GM19023 (cell line): ENCODE data around the gene CCDC195.

Source experiments
- ATAC-seq: cut with Tn5 transposase; IDR thresholded peaks from one replicate; pipeline ENCODE4 v1.9.1; 2021; ENCODE audit warnings: mild to moderate bottlenecking, moderate library complexity; ENCODE audit not compliant: unreplicated experiment

Gene CCDC195, protein sequence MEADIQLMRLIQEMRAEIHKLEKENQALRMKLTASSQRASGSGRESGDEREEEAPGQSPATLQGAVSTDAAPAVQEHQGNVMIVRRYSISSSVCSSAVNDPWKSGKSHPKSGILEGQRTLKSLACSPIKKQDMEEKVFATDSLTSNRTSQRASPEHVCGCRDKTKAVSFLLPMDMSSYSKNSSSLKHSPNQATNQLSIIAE

GRCh38 chr2:224716201-224716600 is at the start of gene CCDC195:
Gene CCDC195 (minus strand): TSS chr2:224716365. CDS start chr2:224716365, 0 bp downstream.
- ATAC-seq = no peak

GRCh38 chr2:224764565-224765236 is 48.5 kb upstream of the CCDC195 start:
- ATAC-seq = peak; percentile 71

GRCh38 chr2:224757934-224758548 is 41.9 kb upstream of the CCDC195 start:
- ATAC-seq = no peak

- ATAC-seq = no peak
Observed at GRCh38 chr2:224753743-224754540, 37.8 kb upstream of the CCDC195 start.

- ATAC-seq = no peak
Observed at GRCh38 chr2:224751996-224752698, 36.0 kb upstream of the CCDC195 start.

DNA sequence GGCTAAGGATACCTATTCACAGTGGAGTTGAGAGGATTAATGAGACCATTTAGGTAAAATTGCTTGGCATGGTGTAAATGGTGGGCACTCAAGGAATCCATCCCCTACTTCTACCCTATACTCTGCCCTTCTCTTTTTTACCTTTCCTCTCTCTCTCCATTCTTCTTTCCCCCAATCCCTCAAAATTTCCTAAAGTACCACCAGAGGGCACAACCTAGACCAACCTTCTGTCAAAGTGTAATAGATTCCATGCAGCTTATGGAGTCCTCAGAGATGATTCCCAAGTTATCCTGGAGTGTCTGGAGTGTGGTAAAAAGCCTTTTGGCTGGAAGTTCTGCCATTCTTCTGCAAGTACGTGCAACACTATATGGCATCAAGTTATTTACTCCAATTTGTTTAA is 33.0 kb upstream of the CCDC195 start:
- ATAC-seq = no peak

- no peak for ATAC-seq
Observed at GRCh38 chr2:224747765-224748164, 31.6 kb upstream of the CCDC195 start.

DNA sequence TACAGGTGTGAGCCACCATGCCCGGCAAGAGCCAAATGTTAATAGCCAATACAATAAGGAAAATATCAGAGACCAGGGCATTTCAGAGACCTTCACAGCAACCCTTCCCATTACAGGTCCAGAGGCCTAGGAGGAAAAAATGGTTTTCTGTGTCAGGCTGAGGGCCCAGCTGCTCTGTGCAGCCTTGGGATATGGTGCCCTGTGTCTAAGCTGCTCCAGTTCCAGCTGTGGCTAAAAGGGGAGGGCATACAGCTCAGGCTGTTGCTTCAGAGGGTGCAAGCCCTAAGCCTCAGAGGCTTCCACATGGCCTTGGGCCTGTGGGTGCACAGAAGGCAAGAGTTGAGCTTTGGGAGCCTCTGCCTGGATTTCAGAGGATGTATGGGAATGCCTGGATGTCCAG is 20.1 kb upstream of the CCDC195 start:
- ATAC-seq = no peak

GRCh38 chr2:224734949-224735348 is 18.8 kb upstream of the CCDC195 start:
- no peak for ATAC-seq

DNA sequence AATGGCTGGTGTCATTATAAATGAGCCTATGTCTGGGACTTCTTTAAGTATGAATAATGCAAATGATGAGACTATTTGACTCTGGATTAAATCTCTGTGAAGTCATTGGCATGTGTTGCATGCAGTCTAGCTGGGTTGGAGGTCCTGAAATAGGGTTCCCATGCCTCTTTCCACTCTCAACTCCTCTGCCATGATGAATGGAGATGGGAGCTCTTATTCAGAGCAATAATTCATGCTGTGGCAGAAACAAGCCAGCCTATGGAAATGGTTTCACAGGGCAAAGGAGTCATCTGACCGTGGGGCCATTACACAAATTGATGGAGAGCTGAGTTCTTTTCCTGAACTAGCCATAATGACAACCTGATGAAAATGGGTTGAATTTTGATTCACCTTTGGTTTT is 15.5 kb upstream of the CCDC195 start:
- ATAC-seq = no peak

GRCh38 chr2:224729435-224729834 is 13.3 kb upstream of the CCDC195 start:
- ATAC-seq = no peak

GRCh38 chr2:224724331-224724730 is 8.2 kb upstream of the CCDC195 start:
- ATAC-seq = no peak

DNA sequence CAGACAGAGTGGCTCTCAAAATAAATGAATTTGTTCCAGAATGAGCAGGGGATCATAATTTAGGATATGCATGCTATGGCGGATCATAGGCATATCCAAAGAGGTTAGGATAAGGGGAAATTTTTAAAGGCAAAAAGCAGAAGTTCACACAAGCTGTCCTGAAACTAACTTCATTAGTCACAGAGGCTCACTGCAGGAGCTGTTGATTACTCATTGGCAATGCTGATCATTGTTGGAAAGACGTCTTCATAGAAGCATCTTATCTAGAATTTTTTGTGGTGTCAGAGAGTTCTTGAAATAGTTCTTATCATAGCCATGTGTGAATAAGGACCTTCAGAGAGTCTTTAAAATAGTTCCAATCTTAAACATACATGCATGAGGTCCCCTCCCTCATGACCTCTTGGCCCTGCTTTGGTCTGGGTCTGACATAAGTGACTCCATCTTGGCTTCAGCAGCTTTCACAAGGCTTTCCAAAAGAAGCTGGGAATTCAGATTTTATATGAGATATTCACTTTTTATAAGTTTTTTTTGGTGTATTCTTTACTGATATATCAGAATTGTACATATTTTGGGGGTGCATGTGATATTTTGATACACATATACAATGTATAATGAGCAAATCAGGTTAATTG is 7.5 kb upstream of the CCDC195 start:
- no peak for ATAC-seq

DNA sequence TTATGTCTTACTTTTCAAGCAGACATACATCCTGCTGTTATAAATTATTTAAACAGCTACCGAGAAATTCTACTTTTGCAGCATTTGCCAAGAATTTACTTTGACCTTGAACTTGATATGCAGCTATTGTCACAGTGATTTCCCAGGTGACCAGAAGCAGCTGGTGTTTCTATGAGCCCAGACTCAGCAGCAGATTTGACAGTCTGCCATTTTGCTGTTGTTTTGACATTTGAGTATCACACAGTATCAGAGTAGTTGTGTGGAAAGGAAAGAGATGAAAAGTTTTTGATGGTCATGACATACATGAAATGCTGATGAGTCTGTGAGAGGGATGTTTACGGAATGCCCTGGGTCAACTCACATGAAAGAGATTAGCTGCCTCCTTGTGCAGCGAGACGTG is 6.6 kb upstream of the CCDC195 start:
- no peak for ATAC-seq

GRCh38 chr2:224722250-224722649 is 6.1 kb upstream of the CCDC195 start:
- ATAC-seq = no peak

DNA sequence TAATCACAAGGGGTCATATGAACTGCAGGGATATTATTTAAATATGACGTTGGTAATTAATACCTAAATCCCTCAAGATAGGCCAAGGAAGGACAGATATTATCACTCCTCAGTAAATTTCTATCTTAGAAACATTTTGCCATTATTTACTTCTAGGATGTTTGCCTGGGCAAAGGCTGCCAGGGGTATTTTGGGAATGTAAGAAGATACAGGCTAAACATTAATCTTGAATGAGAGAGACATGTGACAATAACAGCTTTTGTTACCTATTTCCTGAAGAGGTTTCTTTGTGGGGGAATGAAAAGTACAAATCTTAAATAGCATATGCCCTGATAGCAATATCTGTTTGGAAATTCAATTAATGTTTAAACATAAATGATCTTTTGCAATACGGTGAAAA is 756 bp upstream of the CCDC195 start:
- no peak for ATAC-seq

DNA sequence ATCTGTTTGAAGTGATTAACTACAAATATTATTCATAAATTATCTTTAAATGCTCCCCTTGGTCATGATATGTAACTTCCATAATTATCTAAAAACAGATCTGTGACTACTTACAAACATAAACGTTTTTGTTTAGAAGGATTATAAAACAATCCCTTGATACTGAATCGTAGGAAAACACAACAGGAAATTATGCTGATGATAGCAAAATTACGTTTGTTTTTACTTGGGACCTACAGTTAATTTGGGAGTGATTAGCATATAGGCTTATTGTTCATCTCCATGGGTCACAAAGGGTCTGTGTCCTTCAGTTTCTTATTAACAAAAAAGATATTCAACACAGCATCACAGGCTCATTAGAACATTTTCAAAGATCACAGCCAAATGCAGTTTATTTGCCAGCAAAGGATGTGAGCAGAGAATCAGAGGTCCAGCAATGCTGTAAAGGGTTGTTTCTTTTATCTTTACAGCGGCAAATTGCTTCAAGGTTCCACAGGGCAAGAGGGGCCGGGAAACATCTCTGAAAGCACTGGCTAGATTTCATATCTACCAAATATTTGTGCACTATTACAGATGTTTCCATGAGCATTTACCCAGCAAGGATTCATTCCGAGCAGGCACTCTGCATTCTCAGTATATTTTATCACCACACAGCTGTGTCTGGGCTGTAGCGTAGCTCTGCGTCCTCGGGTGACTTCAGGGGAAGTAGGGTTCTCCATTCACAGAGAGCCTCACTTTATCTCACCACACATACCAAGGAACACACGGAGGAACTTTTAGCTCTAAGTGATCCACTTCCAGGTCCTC is 4.1 kb downstream of the CCDC195 start:
- no peak for ATAC-seq

DNA sequence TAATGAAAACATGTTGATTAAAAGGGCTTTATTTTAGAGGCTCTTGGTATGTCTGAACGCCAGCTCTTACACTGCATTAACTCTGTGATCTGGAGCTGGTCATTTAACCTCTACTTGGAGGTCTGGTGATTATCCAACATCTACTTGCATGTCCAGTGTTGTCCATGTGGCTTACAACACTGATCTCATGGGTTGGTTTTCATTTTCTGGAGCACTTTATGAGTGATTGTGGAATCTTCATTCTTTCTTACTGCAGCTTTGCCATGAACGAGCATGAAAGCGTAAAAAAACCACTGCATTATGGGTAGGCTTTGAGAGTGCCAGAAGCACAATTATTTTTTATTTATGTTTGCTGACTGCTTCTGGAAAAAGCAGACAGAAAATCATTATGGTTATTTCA is 4.8 kb downstream of the CCDC195 start:
- ATAC-seq = no peak

DNA sequence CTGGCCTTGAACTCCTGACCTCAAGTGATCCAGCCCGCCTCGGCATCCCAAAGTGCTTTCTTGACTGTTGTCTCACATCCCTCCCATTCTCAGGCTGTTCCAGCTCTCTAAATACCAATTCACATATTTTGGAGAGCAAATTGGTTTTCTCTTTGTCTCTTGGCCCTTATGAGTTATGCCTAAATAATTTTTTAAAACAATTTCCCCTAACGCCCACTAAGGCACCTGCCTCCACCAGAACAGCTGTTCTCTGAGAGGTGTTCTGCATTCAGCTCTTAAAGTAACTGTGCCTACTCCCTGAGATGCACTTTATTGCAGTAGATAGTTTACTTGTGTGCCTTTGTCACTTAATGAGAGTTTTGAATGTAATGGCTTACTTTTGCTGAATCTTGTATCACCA is 6.9 kb downstream of the CCDC195 start:
- no peak for ATAC-seq

DNA sequence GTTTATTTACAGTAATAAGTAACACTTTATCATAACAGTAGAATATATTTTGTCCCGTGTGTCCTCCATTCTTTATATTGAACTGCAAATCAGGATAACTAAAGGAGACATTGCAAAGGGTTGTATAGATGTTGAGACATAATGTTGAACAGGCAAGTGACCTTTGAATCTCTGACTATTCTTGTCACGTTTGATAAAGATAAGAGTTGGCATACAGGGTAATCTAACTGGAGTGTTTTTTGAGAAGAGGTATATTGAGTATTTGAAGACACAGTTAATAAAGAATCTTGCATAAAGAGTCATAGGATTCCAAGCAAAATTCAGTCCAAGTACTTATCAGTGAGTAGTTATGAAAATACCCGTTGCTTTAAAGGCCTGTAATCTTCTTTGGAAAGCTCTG is 21.7 kb downstream of the CCDC195 start:
- ATAC-seq = no peak
